GM18507 (cell line): ENCODE results near the gene BNC1.

Source experiments
- DNase-seq: peaks from one replicate; pipeline ENCODE4 v3.0.0; 2011; ENCODE audit warnings: low read depth; ENCODE audit not compliant: insufficient read length; ENCODE audit errors: extremely low spot score
- FAIRE-seq: peaks from 2 replicates; lab custom pipeline; 2011; peaks lifted over from hg19 to GRCh38; lab: Jason Lieb, UNC

Gene BNC1

GRCh38 chr15:83299462-83299861, 15.0 kb upstream of the BNC1 start:
- FAIRE-seq = no peak
- DNase-seq = no peak

DNA sequence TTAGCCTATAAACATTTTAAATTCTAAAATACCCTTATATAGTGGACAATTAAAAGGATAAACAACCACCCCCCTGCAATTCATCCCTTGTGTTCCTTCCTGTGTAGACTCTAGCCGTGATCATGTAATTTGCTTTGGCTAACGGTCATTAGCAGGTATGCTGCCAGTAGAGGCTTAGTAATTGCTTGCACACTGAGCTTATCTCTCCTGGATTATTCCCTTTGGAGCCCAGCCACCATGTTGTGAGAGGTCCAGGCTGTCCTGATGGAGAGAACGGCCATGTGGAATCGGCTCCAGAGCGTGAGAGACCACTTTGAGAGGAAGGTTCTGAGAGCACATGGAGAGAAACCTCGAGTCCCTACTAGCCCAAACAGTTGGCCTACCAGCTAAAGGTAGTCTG, 11.0 kb upstream of the BNC1 start:
- no peak for DNase-seq
- FAIRE-seq = no peak

GRCh38 chr15:83293201-83293600, 8.7 kb upstream of the BNC1 start:
- no peak for FAIRE-seq
- DNase-seq = no peak

DNA sequence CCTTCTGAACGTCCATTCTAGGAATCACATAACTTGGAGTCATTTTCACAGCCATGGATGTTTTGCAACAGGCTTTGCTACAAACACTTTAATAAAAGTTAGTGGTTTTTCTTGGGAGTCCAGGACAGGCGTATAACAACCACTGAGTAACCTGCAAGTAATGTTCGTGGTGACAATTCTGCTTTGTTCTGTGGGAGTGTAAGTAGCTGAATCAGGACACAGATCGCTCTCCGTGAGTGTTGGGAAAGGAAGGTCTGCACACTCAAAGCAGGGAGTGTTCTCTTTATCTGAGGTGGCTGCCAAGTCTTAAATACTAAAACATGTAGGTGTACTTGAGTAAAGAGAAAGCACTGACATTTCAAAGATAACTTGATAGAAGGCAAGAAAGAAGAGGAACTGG, 7.9 kb upstream of the BNC1 start:
- DNase-seq = no peak
- FAIRE-seq = no peak

- DNase-seq = no peak
- FAIRE-seq = no peak
Observed at GRCh38 chr15:83290236-83290635, 5.8 kb upstream of the BNC1 start.

- FAIRE-seq (no peak), DNase-seq (no peak)
Observed at GRCh38 chr15:83289160-83289559, 4.7 kb upstream of the BNC1 start.

GRCh38 chr15:83288381-83288801, 3.9 kb upstream of the BNC1 start:
- DNase-seq (no peak), FAIRE-seq (no peak)

- no peak for DNase-seq
- FAIRE-seq = no peak
Observed at GRCh38 chr15:83287541-83288027, 3.1 kb upstream of the BNC1 start.

DNA sequence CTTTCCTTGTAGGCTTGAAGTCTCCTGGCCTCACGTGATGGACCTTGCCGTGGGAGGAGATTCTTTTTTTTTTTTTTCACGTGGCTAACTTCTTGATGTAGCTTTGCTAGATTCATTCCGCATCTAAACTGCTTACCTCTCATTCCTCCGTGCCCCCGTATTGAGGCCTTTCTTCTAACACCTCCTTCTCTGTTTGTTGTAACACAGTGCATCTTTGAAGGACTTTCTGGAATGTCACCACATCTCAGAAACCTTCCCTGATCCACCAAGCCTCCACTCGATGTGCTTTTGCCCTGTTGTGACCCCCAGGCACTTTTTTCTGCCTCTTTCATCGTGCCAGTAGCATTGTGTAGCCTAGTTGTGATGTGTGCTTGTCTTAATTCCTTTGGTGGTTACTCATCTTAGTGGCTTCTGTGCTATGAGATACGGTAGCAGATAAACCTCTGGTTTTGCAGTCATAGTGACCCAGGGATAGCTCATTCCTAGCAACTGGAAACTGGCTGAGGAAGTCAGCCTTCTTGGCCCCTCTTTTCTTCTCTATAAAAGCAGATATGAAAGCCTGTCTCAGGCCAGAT, 1.6 kb upstream of the BNC1 start:
- FAIRE-seq (no peak), DNase-seq (no peak)

DNA sequence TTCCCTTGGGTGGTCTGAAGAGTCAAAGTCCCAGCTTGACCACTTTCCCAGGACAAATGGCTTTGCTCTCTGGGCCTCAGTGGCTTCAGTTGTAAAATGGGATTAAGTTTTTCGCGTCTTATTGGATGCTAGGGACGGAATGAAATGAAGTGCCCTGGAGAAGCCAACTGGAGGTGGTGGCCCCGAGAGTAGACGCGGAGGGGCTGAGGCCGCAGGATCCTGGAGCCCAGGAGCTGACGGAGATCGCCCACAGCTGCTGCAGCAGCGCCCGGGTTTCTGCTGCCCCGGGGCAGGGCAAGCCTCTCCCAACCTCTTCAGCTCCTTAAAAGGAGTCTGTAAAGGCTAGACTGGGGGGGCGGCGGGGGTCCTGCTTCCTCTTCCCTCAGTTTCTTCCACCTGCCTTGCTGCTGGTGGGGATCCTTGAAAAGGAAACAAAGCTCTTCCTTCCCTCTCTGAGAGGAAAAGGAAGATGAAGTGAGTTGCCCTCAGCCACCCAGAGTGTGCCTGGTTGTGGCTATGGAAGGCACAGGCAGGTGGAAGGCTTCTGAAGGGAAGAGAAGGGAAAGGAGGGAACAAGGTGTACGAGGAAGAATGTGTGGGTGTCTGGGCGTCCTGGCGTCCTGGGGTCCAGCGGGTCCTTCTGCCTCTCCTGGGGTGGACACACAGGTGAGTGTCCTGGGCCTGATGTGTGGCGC, 967 bp upstream of the BNC1 start:
- FAIRE-seq = no peak

DNA sequence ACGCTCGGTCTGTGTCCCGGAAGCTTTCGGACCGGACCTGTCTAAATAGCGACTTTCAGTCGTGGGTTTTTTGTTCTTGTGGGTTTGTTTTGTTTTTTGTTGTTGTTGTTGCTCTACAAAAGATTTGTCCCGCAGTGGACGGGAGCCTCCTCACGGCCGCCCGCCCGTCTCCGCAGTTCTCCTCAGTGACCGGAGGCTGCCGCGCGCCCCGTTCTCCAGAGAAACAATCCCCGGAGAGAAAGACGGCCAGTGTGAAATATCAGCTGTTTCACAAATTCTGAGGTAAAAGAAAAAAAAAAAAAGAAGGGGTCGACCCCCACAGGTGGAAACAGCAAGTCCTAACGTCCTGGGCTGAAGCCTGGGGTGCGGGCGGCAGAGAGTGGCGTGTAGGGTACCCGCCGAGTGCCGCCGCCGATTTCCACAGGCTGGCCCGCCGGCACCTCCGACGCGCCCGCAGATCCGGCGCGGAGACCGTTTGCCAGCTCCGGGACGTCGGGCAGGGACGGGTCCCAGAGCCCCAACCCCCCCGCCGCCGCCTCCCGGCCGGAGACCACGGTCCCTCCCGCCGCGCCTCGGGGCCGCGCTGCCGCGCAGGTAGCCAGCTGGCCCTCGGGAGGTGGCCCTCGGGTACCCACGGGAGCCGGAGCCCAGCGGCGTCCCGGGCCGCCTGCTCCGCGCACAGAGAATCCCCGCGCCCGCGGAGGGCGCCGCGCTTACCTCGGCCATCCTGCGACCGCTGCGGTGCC, 478 bp downstream of the BNC1 start:
- no peak for FAIRE-seq
- no peak for DNase-seq

More for the DNA sequence above, 967 bp upstream of the BNC1 start:
- no peak for DNase-seq

DNA sequence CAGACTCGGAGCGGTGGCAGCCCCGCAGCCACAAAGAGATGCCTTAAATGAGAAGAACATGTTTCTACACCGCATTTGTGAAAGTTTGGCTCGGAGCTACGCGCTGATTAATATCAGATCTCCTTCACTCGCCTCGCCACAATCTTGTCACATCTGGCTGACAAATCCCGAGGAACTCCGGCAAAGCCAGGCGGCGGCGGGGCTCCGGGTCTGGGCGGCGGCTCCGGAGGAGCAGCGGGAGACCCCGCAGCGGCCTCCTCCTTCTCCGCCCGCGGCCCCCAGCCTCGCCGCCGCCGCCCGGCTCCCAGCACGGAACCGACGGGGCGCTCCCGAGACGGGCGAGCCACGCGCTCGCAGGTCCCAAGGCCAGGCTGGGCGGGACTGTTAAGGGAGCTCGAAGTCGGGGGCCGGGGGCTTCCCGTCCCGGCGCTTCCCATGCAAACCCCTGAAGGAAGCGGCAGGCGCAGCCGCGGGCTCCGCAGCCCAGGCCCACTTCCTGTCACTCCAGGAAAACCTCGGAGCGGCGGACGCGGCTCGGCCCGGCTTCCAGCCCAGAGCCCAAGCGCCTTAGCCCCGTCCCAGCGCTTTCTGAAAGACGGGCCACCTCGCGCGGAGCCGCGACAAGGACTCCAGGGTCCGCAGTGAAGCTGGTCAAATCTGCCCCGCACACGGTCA, 1.2 kb downstream of the BNC1 start:
- FAIRE-seq (no peak), DNase-seq (no peak)

- DNase-seq (no peak), FAIRE-seq (no peak)
Observed at GRCh38 chr15:83282776-83283137, 1.7 kb downstream of the BNC1 start.

DNA sequence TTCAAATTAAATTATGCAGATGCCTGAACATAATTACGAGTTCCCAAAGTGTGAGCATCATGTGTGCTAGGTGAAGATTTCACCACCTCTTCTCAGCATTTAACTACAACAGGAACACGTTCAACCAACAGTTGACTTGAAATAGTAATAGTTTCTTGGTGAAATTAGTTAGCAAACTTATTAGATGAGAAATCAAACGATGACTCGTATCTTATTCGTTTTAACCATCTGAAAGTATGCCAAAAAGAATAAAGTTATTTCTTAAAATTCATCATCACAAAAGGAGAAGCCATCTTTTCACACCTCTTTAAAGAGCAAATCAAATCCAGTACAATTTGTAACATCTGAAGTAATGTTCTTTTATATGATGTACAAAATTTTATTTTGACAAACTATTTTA, 2.3 kb downstream of the BNC1 start:
- FAIRE-seq = no peak

GRCh38 chr15:83278191-83278590, 6.3 kb downstream of the BNC1 start:
- DNase-seq (no peak), FAIRE-seq (no peak)

More for the DNA sequence above, 2.3 kb downstream of the BNC1 start:
- no peak for DNase-seq

DNA sequence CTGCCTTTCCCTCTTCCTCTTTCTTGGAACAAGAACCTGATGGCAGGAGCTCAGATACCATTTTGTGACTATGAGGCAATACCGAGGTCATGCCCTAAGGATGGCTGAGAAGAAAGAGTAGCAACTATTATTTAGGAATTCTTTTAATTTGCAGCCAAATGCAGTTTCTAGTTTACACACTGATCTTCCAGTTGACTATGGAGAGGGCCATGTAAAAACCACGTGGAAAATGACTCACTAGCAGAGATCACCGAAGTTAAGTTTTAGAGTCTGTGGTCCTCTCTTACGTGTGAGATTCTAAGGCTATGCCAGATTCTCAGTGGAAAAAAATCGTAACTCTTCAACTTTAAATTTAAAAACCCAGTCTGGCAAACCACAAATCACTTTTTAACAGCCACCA, 7.8 kb downstream of the BNC1 start:
- no peak for FAIRE-seq

GRCh38 chr15:83275412-83275811, 9.1 kb downstream of the BNC1 start:
- no peak for FAIRE-seq
- DNase-seq = no peak

More for the DNA sequence above, 7.8 kb downstream of the BNC1 start:
- no peak for DNase-seq

DNA sequence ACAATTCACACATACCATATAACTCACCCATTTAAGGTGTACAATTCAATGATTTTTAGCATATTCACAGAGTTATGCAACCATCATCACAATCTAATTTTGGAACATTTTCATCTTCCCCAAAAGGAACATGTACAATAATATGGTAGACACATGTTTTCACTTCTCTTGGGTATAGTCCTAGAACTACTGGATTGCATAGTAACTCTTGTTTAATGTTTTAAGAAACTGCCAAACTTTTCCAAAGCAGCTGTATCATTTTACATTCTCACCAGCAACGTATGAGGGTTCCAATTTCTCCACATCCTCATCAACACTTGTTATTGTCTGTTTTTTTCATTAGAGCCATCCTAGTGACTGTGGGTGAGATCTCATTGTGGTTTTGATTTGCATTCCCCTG, 14.3 kb downstream of the BNC1 start:
- FAIRE-seq (no peak), DNase-seq (no peak)

GRCh38 chr15:83268147-83268546, 16.3 kb downstream of the BNC1 start:
- no peak for FAIRE-seq
- no peak for DNase-seq

DNA sequence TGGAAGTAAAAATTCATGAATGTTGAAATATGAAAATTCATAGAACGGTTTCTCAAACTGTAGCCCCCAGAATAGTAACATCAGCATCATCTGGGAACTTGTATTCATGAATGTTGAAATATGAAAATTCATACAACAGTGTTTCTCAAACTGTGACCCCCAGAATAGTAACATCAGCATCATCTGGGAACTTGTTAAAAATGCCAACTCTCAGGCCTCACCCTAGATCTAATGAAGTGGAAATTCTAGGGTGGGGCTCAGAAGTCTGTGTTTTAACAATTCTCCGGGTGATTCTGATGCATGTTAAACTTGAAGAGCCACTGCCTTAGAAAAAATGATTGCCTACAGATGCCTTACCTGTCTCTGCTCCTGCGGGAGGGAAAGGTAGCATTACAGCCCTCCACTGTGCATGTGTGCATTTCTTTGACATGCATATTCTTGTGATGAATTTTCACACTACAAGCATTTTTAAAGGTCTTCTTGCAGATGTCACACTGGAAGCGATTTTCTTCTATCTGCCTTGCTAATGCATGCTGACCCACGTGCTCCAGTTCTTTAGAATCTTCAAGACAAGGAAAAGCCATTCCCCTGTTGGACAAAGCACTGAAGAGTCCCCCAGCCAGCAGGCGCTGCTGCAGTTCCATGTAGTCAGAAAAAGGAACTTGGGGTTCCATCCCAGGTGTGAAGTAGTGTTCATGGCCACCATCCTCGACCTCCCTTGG, 21.7 kb downstream of the BNC1 start:
- DNase-seq (no peak), FAIRE-seq (no peak)
